Activated effector memory CD4-positive, alpha-beta T cell treated with Interleukin-2 at 50 U/mL for 16 hours (primary cell): ENCODE measurements around the gene NT5DC1.

ENCODE experiments used
- DNase-seq: peaks from one replicate; pipeline ENCODE4 v3.0.0-alpha.2; 2020

NT5DC1 gene

GRCh38 chr6:116100419-116101301 is at the start of gene NT5DC1:
Gene NT5DC1 (plus strand): TSS chr6:116100853. CDS start chr6:116100931, 78 bp downstream.
- peak; percentile 83 for DNase-seq

- DNase-seq = no peak
Measured at GRCh38 chr6:116051244-116051643, 49.4 kb upstream of the NT5DC1 start.

DNA sequence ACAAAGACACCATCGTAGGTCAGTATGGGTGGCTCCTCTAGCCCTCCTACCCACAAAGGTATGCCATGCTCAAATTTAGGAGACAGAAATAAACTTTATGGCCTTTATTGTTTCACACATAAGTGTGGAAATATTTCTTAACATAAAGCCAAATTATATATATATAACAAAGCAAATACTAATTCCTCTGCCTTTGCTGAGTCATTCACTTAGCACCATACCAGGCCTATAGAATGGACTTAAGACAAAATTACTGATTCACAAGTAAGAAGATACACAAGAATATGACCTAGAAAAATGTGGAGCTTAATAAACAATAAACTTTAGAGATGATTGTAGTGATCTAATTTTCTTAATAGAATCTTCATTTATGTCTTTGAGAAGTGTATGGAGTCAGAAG is 45.1 kb upstream of the NT5DC1 start:
- DNase-seq = no peak

GRCh38 chr6:116057766-116058165 is 42.9 kb upstream of the NT5DC1 start:
- DNase-seq = no peak

- no peak for DNase-seq
Measured at GRCh38 chr6:116059713-116060571, 40.7 kb upstream of the NT5DC1 start.

DNA sequence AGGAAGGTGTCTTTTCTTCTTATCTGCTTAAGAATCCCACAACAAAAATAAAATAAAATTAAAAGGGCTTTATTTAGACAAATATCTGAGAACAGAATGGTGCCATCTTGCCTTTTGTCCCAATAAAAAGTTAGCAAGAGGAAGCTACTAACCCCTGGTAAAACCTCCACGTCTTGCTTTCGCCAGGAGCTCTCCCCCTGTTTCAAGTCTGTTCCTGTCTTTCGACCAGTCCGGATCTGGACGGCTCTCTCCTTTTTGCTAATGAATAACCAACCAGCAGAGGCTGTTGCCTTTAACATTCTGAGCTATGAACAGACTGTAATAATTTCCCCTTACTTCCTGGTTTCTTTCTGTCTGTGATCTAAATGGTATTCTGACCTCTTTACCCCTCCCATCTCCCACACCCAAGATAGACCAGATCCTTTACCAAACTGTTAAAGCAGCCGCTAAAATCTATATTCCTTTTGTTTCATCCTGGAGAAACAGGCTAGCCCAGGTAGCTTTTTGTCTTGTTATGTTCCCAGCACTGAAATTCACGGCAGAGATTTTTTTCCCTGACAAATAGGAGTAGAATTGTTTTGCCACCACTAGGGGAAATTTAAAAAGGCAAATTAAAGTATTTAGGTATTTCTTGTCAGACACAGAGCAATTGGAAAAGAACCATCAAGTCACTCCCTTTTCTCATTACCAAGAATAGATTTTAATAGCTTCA is 39.9 kb upstream of the NT5DC1 start, which contains the start of gene FRK:
Gene FRK (minus strand): TSS at position 320 of the 712 bp plus-strand sequence. CDS start 580 bp downstream, outside the sequence.
- no peak for DNase-seq

DNA sequence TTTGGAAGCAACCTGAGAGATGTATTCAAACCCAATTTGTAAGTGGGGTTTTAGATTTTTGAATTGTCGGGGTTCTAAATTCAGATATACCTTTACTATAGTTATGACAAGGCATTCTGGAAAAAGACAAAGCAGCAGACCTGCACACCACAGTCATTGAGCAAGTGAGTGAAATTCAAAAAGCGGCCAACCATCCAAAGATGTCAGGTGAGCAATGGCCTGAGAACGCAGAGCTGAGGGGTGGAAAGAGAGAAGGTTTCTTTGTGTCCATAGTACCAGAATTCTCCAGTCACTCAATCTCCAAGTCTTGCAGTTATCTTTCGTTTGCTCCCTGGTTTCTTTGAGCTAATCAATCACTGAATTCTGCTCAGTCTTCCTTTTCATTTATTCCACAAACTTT is 38.2 kb upstream of the NT5DC1 start:
- no peak for DNase-seq

- DNase-seq = no peak
Measured at GRCh38 chr6:116064666-116065065, 36.0 kb upstream of the NT5DC1 start.

- DNase-seq = no peak
Measured at GRCh38 chr6:116066789-116067188, 33.9 kb upstream of the NT5DC1 start.

GRCh38 chr6:116070101-116070500 is 30.6 kb upstream of the NT5DC1 start:
- DNase-seq = no peak

DNA sequence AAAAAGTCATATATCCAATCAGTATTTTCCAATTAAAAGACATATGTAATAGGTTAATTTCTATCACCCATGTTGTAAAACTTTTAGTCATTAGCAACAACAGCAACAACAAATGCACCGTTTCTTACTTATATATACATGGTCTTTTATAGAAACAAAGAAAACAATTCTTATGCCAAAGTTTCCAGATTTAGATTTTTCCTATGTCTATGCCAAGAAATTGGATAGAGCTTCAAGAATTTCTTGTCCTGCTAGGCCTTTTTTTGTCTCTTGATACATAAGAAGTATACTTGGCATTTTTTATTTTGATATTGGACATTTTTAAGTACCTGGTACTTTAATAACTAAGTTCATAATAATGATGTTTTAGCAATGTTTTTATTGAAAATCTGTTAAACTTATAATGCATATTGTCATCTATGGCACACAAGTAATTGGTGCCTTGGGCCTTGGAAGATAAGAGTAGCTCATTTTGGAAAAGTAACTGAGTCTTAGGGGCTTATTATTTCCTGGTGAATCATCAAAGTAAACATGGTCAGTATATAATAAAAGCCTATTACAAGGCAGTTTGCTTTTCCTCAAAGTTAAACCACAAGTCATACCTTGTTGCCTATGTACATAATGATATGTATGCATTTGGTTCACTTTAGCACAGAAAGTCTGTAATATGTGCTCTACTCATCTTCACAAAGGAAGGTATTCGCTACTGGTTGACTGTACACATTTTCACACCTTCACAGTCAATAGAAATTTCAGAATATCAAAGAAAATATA is 29.9 kb upstream of the NT5DC1 start:
- no peak for DNase-seq

DNA sequence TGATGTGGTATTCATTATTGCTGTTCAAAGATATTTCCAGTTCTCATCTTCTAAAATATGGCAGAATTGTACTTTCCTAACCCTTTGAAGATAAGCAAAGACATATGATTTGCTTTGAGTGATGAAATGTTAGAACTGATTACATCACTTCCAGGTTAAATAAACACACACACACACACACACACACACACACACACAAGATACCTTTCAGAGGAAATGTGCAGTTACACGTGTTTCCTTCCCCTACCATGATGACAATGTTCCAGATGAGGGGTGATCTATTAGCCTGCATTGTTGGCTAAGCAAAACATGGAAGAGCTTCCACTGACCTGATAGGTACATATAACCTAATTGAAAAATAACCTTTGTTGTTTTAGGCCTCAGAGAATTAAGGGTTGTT is 28.3 kb upstream of the NT5DC1 start:
- DNase-seq = no peak

- no peak for DNase-seq
Measured at GRCh38 chr6:116073765-116074440, 26.8 kb upstream of the NT5DC1 start.

DNA sequence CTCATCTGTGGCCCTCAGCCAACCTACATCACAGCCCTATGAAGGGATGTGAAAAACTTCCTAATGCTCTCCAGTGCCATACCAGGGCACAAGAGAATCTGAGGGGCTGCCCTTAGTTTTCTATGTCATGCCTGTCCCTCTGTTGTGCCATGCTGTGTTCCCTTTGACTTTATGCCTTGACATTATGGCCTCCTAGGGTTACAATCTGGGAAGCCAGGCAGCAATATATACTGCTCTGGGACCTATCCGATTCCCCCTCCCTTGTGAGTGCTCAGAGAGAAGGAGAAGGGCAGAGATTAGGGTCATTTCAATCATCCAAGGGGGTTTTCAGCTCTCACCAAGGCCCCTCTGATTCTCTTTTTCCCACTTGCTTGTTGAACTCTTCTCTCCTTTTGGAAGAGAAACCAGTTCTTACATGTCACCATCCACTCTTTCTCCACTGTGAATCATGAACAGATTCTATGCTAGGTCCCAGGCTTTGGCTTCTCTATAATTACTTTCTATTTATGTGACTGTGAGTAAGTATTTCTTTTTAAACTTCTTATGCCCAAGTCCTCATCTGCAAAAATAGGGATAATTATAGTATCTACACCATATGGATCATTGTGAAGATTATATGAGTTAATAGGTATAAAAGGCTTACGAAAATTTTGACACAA is 25.8 kb upstream of the NT5DC1 start:
- no peak for DNase-seq

DNA sequence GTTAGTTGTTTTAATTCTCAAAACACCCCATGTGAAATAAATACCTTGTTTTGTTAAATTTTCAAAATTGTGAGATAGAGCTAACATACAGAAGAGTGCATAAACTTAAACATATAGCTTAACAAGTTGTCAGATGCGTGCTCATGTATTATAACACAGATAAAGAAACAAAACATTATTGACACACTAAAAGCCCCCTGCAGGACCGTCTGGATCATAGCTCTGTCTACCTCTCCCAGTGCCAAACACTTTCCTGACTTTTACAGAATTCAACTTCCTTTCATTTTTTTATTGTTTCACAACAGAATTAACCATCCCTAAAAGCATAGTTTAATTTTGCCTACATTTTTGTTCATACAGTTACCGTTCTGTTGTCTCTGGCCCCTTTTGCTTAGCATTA is 22.1 kb upstream of the NT5DC1 start:
- DNase-seq = no peak

GRCh38 chr6:116078945-116079344 is 21.7 kb upstream of the NT5DC1 start:
- no peak for DNase-seq

- no peak for DNase-seq
Measured at GRCh38 chr6:116083052-116083451, 17.6 kb upstream of the NT5DC1 start.

DNA sequence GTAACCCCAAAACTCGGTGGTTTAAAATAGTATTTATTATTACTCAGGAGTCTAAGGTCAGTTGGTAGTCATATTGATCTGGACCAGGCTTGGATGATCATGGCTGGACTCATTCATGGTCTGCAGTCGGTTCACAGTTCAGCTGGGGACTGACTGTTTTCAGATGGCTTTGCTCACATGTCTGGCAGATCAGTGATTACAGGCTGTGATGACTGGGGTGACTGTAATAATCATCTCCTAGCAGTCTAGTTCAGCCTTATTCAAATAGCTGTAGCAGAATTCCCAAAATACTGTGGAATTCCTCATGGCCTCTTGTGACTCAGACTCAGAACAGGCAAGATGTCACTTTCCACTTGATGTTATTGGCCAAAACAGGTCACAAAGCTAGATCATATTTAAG is 16.4 kb upstream of the NT5DC1 start:
- DNase-seq = no peak

- no peak for DNase-seq
Measured at GRCh38 chr6:116087437-116088027, 13.1 kb upstream of the NT5DC1 start.

DNA sequence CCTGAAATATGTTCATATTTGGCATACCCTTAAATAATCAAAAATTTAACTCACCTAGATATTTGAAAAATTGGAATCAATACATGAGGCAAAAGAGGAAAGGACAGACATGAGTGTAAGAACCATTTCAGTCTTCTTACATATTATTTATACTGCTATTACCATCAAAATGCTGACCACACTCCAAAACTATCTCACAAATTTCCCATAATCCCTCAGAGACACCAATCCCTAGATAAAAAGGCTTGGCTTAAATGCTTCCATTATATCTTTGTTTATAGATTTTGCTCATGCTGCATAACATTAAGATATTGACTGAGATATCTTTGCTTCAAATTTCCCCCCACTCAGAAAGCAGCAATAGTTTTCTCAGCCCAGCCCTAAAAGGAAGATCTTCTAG is 11.7 kb upstream of the NT5DC1 start:
- DNase-seq = no peak

- DNase-seq = no peak
Measured at GRCh38 chr6:116090251-116090650, 10.4 kb upstream of the NT5DC1 start.
